GM19397 (cell line): ENCODE measurements around the gene GPC5.

Experiments used
- ATAC-seq: cut with Tn5 transposase; IDR thresholded peaks from one replicate; pipeline ENCODE4 v1.9.1; 2021; ENCODE audit warnings: mild to moderate bottlenecking, moderate library complexity; ENCODE audit not compliant: unreplicated experiment

The GPC5 gene

DNA sequence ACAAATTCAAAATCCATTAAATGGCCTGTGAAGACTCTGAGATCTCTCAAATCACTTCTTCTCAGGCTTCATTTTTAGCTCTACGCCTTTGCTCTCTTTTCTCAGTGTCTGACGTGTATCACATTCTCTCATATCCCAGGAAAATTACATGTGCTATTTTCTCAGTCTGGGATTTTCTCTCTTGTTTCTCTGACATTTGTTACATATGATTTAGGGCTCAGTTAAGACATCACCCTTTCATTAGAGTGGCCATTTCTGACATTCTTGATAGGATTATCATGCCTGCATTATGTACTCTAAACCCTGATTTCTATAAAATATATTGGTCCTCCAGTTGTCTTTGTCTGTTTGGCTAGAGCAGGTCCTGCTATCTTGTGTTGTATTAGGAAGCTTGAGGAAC lies 136.6 kb downstream of the GPC5 start:
- no peak for ATAC-seq

DNA sequence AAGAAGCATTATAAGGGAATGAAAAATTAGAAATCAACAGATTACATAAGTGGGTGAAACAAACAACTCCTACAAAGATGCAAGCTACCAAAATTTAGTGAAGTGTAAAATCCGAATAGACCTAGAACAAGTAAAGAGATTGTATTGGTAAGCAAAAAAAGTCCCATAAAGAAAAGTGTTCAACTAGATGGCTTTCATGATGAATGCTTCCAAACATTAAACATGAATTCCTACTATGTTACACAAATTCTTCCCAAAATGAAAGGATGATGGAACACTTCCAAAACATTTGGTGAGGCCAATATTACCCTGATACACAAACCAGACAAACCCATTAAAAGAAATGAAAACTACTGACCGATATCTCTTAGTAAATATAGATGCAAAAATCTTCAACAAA lies 139.0 kb downstream of the GPC5 start:
- ATAC-seq: no peak

DNA sequence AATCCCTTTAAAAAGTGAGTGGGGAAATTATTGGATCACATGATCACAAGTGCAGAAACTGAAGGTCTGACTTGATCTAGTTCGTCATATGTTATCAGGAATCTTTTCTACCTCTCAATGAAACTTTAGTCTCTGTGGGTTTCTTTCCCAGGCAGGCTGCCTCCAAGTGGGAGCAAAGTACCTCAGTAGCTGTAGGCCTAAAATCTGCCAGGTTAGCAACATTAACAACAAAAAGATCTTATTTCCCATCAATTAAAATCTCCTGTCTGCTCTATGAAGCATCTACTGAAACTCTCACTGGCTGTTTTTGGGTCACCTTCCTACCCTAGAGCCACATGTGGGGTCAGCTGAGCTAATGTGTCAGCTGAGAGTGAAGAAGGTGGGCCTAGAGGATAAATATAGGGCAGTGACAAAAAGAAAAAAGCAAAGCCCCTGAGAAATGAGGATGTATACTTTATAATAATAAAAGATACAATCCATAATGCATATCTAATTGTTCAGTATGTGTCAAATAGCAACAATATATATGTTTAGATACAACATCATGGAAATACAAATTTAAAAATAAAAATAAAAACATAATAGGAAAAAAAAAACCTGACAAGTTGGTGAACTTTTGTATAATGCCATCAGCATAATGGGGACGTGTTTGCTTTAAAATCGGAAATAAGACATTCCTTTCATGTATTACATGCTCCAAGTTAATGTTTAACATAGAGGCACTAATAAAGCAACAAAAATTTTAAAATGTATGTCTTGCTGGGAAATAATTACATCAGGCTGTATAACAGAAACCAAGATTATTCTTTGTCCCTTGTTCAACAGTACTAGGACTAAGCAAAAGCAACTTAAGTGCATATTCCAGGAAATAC lies 141.1 kb downstream of the GPC5 start:
- ATAC-seq: no peak

DNA sequence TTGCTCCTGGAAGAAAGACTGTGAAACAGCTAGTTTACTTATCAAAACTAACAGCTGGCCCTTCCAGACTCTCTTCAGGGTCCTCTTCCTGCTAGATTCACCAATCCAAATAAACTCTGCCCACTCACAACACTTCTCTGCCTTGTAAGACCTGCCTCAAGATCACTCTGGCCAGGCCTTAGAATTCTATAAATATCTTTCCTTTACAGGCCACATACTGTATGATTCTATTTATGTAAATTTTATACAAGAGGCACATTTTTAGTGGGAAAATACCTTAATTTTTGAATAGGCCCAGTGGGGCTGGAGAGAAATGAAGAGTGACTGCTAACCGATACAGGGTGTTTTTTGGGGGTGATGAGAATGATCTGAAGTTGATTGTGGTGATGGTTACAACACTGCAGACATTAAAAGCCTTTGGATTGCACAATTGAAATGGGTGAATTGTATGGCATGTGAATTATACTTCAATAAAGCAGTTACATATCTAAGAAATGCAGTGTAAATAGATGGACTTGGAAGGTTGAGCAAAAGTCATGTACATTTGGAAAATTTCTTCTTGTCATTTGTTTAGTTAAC lies 141.8 kb downstream of the GPC5 start:
- no peak for ATAC-seq

DNA sequence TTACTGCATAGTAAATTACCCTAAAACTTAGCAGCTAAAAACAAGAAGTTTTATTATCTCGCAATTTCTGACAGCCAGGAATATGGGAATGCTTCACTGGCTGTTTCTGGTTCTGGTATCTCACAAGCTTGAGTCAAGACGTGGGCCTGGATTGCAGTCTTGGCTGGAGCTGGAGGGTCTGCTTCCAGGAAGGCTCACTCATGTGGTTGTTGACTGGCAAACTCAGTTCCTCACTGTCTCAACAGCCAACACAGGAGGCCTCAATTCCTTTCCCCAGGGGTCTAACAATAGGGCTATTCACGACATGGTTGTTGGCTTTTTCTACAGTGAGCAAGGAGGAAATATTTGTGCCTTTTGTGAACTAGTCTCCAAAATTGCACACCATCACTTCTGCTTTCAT lies 146.3 kb downstream of the GPC5 start:
- no peak for ATAC-seq

DNA sequence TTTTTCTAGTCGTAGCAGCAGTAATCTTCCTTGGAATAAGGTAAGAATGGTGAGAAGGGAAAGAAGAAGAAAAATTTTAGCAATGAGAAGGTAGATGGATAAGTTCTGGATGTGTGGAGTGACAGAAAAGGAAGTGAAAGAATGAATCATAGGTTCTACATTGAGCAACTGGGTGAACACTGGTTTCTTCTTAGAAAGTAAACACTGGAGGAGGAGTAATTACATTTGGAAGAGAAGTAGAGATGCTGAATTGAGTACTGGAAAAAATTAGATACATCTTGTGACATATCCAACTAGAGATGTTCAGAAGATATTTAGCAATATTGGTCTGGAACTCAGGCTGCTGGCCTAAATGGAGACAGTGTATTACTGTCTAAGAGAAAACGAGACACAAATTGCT lies 148.5 kb downstream of the GPC5 start:
- ATAC-seq: no peak

DNA sequence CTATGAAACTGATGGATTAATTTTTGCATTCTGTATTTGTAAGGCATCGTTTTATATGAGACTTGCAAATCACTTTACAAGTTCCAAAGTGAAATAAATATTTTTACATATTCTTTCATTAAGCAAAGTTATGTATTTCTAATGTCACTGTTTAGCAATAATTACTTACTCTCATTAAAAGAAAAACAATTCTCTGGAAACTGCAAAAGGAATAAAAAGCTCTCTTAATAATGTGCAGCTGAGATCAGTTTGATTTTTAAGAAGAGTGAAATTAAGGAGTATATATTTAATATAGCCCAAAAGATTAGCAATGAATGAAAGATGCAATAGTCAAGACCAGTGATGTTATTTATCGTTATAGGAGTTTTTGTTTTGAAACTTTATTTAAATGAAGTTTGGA lies 155.2 kb downstream of the GPC5 start:
- no peak for ATAC-seq

DNA sequence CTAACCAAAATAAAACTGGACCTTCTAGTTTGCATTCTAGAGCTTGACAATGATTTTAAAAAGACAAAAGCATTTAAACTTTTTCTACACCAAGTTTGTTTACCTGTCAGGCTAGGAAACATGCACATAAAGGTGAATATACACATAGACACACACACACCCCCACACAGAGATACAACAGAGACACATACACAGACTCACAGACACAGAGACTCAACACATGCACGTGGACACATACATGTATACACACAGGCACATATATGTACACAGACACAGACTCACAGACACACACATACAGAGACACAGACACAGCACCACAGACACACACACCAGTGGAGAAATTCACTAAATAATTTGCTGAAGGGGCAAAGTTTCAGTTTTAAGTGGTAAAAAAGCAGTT lies 155.7 kb downstream of the GPC5 start:
- ATAC-seq: no peak

DNA sequence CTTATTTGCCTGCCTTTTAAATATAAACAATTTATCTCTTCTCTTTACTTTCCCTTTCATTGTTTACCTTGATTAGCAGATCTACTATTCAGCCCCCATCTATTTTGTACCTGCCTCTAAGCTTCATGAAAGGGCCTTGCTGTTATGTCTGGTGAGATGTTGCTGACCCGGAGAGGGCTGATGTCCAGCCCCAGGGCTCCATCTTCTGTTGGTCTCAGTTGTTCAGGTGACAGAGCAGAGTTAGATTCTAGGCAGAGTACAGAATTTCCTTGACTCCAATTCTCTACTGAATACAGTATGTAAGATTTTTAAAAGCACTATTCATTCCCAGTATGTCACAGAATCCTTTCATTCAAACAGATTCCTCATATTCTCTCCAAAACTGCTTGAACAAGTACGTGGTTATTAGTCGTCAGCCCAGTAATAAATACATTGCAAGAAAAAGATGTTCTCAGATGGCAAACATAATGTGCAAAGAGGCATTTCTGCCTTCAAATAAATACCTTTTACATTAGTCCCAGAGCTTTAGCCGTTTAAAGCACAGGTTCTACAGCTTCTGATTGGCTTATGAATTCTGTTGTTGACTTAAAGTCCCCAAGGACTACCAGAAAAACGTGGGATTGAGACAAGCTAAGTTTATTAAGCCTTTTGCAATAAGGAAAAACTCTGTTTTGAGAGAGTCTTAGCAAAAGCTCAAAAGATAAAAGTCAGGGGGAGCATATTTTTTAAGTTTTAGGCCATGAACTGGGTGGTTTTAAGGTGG lies 159.1 kb downstream of the GPC5 start:
- no peak for ATAC-seq

DNA sequence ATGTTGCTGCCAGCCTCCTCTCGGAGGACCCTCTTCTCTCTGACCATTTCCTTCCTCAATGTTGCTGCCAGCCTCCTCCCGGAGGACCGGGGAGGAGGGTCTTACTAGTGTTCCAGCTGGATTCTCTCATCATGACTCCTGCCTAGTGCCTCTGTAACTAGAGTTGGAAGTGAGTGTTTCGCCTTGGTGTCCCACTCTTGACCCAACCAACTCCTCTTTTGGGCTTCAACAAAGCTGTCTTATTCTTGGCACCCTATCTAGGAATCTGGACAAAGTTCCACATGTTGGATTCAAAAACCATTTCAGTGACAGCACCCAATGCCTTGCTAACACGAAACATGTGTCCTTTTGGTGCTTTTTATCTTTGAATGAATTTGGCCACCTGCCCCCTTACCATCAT lies 165.4 kb downstream of the GPC5 start:
- no peak for ATAC-seq

DNA sequence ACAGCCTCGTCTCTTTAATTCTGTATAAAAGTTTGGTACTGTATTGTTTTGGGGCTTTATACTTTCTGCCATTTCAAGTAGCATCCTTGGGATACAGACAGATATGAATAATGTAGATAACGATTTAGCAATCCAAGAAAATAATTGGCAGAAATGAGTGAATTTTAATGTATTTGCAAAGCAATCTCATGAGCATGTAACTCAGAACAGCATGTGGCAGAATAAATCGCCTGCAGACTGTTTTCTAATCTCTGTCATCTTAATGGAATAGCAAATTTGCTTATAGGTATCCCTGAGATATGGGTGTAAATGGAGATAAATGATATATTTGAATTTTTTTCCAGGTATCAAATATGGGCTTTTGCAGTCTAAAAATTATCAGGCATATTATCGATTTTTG lies 166.0 kb downstream of the GPC5 start:
- no peak for ATAC-seq

DNA sequence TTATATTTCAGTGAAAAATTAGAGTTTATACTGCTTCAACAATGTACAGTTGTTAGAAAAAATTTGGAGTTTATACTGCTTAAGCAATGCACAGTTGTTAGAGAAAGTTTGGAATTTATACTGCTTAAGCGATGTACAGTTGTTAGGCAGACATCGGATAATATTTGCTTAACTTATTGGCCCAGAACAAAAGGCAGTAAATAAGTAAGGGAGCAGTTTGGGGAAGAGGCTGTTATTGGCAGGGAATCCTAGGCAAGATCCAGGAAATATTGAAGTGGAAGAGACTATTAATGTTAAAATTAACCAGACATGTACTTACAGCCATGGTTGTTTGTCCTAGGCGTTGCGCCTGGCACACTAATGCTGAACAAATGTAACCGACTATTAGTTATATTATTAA lies 166.9 kb downstream of the GPC5 start:
- ATAC-seq: no peak

DNA sequence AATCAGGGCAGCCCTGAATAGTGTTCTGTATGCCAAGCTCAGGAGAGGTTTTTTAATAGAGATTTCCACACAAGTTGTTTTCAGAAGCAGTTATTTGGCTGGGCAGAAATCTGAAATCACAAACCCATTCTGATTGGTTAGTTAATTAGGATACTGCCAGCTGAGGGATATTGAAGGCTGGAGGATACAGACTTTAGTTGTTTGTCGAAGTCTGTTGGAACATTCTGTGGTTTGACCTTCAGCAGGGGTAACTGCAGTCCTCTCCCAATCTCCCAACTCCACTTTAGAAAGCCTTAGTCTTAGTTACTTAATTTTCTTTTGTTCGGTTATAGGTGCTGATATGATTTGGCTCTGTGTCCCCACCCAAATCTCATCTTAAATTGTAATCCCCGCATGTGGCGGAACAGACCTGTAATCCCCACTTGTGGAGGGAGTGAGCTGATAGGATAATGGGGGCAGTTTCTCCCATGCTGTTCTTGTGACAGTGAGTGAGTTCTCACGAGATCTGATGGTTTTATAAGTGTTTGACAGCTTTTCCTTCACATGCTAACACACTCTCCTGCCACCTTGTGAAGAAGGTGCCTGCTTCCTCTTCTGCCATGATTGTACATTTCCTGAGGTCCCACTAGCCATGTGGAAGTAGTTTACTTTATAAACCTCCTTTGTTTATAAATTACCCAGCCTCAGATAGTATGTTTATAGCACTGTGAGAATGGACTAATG lies 169.2 kb downstream of the GPC5 start:
- no peak for ATAC-seq

DNA sequence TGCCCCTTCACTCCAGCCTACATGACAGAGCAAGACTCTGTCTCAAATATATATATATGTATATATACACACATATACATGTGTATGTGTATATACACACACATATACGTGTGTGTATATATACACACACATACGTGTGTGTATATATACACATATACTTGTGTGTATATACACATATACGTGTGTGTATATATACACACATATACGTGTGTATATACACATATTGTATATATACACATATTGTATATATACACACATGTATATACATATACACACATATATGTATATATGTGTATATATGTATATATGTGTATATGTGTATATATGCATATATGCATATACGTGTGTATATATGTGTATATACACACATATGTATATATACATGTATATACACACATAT lies 173.3 kb downstream of the GPC5 start:
- ATAC-seq: no peak

DNA sequence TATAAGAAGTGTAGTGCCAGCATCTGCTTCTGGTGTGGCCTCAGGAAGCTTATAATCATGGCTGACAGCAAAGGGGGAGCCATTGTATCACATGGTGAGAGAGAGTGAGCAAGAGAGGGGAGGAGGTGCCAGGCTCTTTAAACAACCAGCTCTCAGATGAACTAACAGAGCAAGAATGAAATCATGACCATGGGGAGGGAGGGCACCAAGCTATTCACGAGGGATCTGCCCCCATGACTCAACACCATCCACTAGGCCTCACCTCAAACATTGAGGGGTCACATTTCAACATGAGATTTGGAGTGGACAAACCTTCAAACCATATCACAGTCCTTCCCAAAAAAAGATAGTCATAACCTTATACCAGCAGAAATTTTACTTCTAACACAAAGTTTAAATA lies 174.0 kb downstream of the GPC5 start:
- ATAC-seq: no peak

DNA sequence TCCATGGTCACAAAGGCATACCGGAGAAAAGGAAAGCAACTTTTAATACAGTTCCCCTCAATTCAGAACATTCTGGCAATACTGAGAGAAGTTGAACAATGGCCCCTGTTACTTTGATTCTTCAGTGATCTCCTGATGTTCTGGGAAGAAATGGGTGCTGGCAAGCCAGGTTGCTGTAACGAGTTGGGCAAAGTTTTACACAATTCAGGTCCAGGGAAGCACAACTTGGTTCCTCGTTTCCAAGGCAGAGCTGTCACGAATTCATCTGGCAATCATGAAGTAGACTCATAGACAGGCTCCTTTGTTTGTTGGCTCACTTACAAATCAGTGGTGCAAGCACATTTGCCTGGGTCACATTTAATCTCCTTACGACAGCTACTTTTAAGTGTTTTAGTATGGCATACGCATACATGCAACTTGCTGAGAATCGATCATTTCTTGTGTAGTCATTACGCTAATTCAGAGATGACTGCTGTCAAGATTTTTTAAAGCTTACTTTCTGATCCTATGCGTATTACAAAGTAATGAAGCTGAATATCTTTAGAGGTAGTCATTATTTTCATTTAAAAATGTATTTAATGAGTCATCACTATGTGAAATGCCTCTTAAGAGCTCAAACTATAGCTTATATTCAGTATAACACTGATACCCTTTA lies 174.7 kb downstream of the GPC5 start:
- no peak for ATAC-seq

DNA sequence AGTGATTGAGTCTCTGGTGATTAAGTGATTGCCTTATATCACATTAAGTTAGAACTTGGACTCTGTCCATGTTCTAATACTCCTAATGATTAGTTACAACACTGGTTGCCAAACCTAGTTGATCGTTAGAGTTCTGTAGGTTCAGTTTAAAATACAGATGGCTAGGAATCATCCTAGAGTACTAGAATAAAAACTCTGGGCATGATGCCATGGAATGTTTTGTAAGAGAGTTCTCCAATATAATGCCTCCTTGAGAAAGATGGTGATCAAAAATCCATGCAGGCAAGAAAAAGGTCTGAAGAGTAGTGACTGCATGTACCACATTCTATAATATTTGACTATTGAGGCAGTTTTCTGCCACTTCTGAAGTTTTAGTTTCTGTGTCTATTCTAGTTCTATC lies 176.3 kb downstream of the GPC5 start:
- no peak for ATAC-seq

DNA sequence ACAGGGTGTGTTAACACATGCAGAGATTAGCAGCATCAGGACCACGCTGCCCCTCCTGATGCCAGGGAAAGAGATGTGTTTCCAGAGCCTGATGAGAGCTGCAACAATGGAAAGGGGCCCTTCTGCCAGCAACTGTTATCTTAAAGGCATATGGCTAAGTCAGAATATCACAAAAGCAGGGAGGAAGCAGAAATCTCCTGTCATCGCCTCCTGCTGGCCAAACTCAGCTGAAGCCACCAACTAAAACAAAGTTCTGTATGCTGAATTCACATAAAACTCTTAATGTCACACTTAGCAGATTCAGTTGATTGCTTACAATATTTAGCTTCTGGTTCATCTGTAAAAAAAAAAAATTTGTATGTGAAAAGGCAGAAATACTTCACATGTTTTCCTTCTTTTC lies 178.2 kb downstream of the GPC5 start:
- no peak for ATAC-seq

DNA sequence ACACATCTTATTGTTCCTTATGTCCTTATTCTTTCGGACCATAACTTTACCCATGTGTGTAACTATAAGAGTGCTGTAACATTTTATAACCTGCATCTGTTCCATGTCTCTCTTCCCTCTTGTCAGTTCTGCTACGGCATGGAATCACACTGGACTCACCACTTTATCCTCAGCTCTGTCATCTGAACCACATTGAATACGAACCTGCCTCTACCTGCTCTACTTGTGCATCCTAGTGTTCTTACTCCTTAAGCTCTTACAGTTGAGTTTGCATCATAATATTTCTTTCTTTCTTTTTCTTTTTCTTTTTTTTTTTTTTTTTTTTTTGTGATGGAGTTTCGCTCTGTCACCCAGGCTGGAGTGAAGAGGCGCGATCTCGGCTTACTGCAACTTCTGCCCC lies 180.9 kb downstream of the GPC5 start:
- ATAC-seq: no peak

DNA sequence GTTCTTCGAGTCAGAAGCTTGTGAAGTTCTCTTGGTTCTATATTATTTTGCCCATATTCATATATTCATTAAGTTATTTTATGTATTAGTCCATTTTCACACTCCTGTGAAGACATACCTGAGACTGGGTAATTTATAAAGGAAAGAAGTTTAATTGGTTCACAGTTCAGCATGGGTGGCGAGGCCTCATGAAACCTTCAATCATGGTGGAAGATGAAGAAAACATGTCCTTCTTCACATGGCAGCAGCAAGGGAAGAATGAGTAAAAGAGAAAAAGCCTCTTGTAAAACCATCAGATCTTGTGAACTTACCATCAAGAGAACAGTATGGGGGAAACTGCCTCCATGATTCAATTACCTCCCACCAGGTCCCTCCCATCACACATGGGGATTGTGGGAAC lies 182.3 kb downstream of the GPC5 start:
- no peak for ATAC-seq

DNA sequence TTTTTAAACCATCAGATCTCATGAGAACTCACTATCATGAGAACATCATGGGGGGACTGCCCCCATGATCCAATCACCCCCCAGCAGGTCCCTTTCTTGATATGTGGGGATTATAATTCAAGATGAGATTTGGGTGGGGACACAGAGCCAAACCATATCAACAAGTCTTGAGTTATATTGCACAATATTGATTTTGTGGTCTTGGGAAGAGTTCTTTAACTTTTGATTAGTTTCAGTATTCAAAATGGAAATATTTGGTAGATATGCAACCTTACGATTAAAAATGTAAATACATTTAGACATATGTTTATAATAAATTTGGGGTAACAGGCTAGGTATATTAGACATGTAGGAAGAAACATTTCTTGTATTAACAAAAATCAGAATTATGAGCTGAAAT lies 188.2 kb downstream of the GPC5 start:
- ATAC-seq: no peak
